Liver (tissue), 9 donors: ENCODE measurements around the gene DPP4. TPM values are rescaled to one million over a fixed set of nuclear protein-coding genes. Genes with fewer than 3 reads are reported as not detected.

ENCODE experiments used
- DNase-seq: peaks from one replicate; pipeline ENCODE4 v3.0.0-alpha.2; 2017; ENCODE audit warnings: low spot score
- H3K27ac ChIP-seq, 2 donors: one replicate each; pipeline ENCODE4 v1.7.0; 2013; ENCODE audit warnings: inconsistent platforms in 2 of 2, low read length in 2 of 2, control low read depth in 1 of 2, low read depth in 1 of 2, mild to moderate bottlenecking in 1 of 2
- H3K27me3 ChIP-seq, 4 donors: one replicate each; pipeline versions ENCODE4 v1.6.1 to v1.7.0; 2013; ENCODE audit warnings: low read length in 3 of 4, inconsistent platforms in 1 of 4, mild to moderate bottlenecking in 1 of 4, moderate library complexity in 1 of 4; ENCODE audit not compliant: control insufficient read depth in 4 of 4, insufficient read depth in 4 of 4
- H3K36me3 ChIP-seq, 4 donors: one replicate each; pipeline versions ENCODE4 v1.6.1 to v1.7.0; 2013; ENCODE audit warnings: low read length in 3 of 4, mild to moderate bottlenecking in 3 of 4, low read depth in 1 of 4, moderate library complexity in 1 of 4; ENCODE audit not compliant: control insufficient read depth in 4 of 4, insufficient read depth in 3 of 4
- H3K4me1 ChIP-seq, 4 donors: one replicate each; pipeline versions ENCODE4 v1.6.1 to v1.7.0; 2013; ENCODE audit warnings: low read length in 3 of 4, mild to moderate bottlenecking in 3 of 4, moderate library complexity in 1 of 4; ENCODE audit not compliant: control insufficient read depth in 4 of 4, insufficient read depth in 4 of 4
- H3K4me3 ChIP-seq, 3 donors: one replicate each; pipeline versions ENCODE4 v1.6.1 to v1.7.0; 2013; ENCODE audit warnings: low read length in 3 of 3, control low read depth in 1 of 3, low read depth in 1 of 3, mild to moderate bottlenecking in 1 of 3
- H3K9ac ChIP-seq, 2 donors: one replicate each; pipeline ENCODE4 v1.7.0; 2013; ENCODE audit warnings: low read length in 2 of 2, mild to moderate bottlenecking in 2 of 2, moderate library complexity in 2 of 2, control low read depth in 1 of 2, low read depth in 1 of 2
- H3K9me3 ChIP-seq, 4 donors: one replicate each; pipeline versions ENCODE4 v1.6.1 to v1.7.0; 2013; ENCODE audit warnings: low read length in 3 of 4; ENCODE audit not compliant: control insufficient read depth in 4 of 4
- ATF3 ChIP-seq: IDR thresholded peaks from 2 replicates; pipeline ENCODE4 v1.6.1; 2016; ENCODE audit warnings: antibody characterized with exemption
- EGR1 ChIP-seq, 2 donors: IDR thresholded peaks; 2 replicates each; pipeline ENCODE4 v1.6.1; 2016 to 2018; ENCODE audit warnings: antibody characterized with exemption in 2 of 2, low read depth in 2 of 2
- FOXA1 ChIP-seq: IDR thresholded peaks from 2 replicates; pipeline ENCODE4 v1.6.1; 2016; ENCODE audit warnings: antibody characterized with exemption
- FOXA2 ChIP-seq: IDR thresholded peaks from 2 replicates; pipeline ENCODE4 v1.6.1; 2016; ENCODE audit warnings: antibody characterized with exemption
- GABPA ChIP-seq, 2 donors: IDR thresholded peaks in 1 of 2; conservative IDR thresholded peaks in 1 of 2; 2 replicates each; pipeline ENCODE4 v1.6.1; 2016; ENCODE audit warnings: antibody characterized with exemption in 2 of 2, mild to moderate bottlenecking in 1 of 2, moderate library complexity in 1 of 2
- HNF4A ChIP-seq, 2 donors: conservative IDR thresholded peaks; 2 replicates each; pipeline ENCODE4 v1.6.1; 2016; ENCODE audit warnings: antibody characterized with exemption in 2 of 2, mild to moderate bottlenecking in 2 of 2
- HNF4G ChIP-seq: IDR thresholded peaks from 2 replicates; pipeline ENCODE4 v1.6.1; 2016; ENCODE audit warnings: antibody characterized with exemption
- JUND ChIP-seq, 2 donors: IDR thresholded peaks; 2 replicates each; pipeline ENCODE4 v1.6.1; 2016; ENCODE audit warnings: antibody characterized with exemption in 2 of 2
- NR2F2 ChIP-seq: IDR thresholded peaks from 2 replicates; pipeline ENCODE4 v1.6.1; 2016; ENCODE audit warnings: antibody characterized with exemption
- RAD21 ChIP-seq, 2 donors: IDR thresholded peaks; 2 replicates each; pipeline ENCODE4 v1.6.1; 2016; ENCODE audit warnings: antibody characterized with exemption in 2 of 2, mild to moderate bottlenecking in 2 of 2
- RXRA ChIP-seq, 2 donors: IDR thresholded peaks; 2 replicates each; pipeline ENCODE4 v1.6.1; 2017 to 2018; ENCODE audit warnings: antibody characterized with exemption in 2 of 2, mild to moderate bottlenecking in 1 of 2
- SP1 ChIP-seq: IDR thresholded peaks from 2 replicates; pipeline ENCODE4 v1.6.1; 2018; ENCODE audit warnings: antibody characterized with exemption, mild to moderate bottlenecking
- TAF1 ChIP-seq: conservative IDR thresholded peaks from 2 replicates; pipeline ENCODE4 v1.6.1; 2016; ENCODE audit warnings: antibody characterized with exemption, mild to moderate bottlenecking
- YY1 ChIP-seq: IDR thresholded peaks from 2 replicates; pipeline ENCODE4 v1.6.1; 2016; ENCODE audit warnings: antibody characterized with exemption, mild to moderate bottlenecking
- ZBTB33 ChIP-seq: IDR thresholded peaks from 2 replicates; pipeline ENCODE4 v1.6.1; 2016; ENCODE audit warnings: antibody characterized with exemption
- WGBS: extraction: QIAGEN DNeasy Blood & Tissue Kit; methylation state at CpG from one replicate; pipeline ENCODE4 v1.1.7; 2013; 5-methylcytosine and 5-hydroxymethylcytosine counted together
- polyA plus RNA-seq, 2 donors: library from polyadenylated mRNA; stranded (reverse) in 1 of 2; unstranded in 1 of 2; fragments of 200-250 nt in 1 of 2; fragments of >200 nt in 1 of 2; fragmentation: Nextera tagmentation in 1 of 2; extraction: Ambion mirVana in 1 of 2; gene quantifications; one replicate each; pipeline versions ENCODE4 v1.2.1 to v1.2.3, GENCODE V29; 2013 to 2015
- total RNA-seq, 2 donors: library from RNA; depleted of rRNA; stranded (reverse); fragments of >200 nt; gene quantifications; one replicate each; pipeline ENCODE4 v1.2.3, GENCODE V29; 2014
- TF ChIP-seq, protein P1 (sequence below): IDR thresholded peaks from 2 replicates; pipeline ENCODE4 v1.6.1; 2016; ENCODE audit warnings: antibody characterized with exemption
- TF ChIP-seq, protein P2 (sequence below): IDR thresholded peaks from 2 replicates; pipeline ENCODE4 v1.6.1; 2016; ENCODE audit warnings: antibody characterized with exemption, mild to moderate bottlenecking
- TF ChIP-seq, protein P3 (sequence below): fragments of 150-350 bp; IDR thresholded peaks from 2 replicates; pipeline ENCODE4 v1.5.1; 2017; ENCODE audit warnings: improper control_type of control experiment, low read depth, low read length; ENCODE audit not compliant: missing input control
- donor health status: healthy.
- donor health status: healthy.
- donor health status: healthy.
- donor health status: healthy.
- donor health status: healthy.

The DPP4 gene
- total and polyA plus RNA-seq, 4 donors: 9.6 to 30.1 (median 13.5) TPM

GRCh38 chr2:162084536-162084935 is 10.5 kb upstream of the DPP4 start:
- Histone ChIP-seq H3K36me3 (no peaks in the 10 kb centered on the region), H3K4me1 (peaks cover 3 to 11% (median 7%) of the 10 kb centered on the region in 4 donors), H3K9me3 (peaks cover 0 to under 1% (median 0%) of the 10 kb centered on the region in 4 donors), H3K27me3 (no peaks in the 10 kb centered on the region), H3K27ac (no peak overlapping the region), H3K4me3 (no peak overlapping the region), H3K9ac (no peak overlapping the region)
- WGBS: 71% methylated on average over 2 of the region's 2 CpGs
- TF ChIP-seq, protein P1, sequence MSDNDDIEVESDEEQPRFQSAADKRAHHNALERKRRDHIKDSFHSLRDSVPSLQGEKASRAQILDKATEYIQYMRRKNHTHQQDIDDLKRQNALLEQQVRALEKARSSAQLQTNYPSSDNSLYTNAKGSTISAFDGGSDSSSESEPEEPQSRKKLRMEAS: no peak
- TF ChIP-seq, protein P2, sequence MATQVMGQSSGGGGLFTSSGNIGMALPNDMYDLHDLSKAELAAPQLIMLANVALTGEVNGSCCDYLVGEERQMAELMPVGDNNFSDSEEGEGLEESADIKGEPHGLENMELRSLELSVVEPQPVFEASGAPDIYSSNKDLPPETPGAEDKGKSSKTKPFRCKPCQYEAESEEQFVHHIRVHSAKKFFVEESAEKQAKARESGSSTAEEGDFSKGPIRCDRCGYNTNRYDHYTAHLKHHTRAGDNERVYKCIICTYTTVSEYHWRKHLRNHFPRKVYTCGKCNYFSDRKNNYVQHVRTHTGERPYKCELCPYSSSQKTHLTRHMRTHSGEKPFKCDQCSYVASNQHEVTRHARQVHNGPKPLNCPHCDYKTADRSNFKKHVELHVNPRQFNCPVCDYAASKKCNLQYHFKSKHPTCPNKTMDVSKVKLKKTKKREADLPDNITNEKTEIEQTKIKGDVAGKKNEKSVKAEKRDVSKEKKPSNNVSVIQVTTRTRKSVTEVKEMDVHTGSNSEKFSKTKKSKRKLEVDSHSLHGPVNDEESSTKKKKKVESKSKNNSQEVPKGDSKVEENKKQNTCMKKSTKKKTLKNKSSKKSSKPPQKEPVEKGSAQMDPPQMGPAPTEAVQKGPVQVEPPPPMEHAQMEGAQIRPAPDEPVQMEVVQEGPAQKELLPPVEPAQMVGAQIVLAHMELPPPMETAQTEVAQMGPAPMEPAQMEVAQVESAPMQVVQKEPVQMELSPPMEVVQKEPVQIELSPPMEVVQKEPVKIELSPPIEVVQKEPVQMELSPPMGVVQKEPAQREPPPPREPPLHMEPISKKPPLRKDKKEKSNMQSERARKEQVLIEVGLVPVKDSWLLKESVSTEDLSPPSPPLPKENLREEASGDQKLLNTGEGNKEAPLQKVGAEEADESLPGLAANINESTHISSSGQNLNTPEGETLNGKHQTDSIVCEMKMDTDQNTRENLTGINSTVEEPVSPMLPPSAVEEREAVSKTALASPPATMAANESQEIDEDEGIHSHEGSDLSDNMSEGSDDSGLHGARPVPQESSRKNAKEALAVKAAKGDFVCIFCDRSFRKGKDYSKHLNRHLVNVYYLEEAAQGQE: no peak
- TF ChIP-seq GABPA (IDR thresholded peaks at IDR 0.05 in 1 of 2, conservative IDR thresholded peaks at IDR 0.05 in 1 of 2) (no peak), NR2F2 (no peak), HNF4G (no peak), FOXA2 (no peak), JUND (IDR thresholded peaks at IDR 0.05) (no peak), RAD21 (IDR thresholded peaks at IDR 0.05) (no peak), HNF4A (conservative IDR thresholded peaks at IDR 0.05) (no peak), RXRA (IDR thresholded peaks at IDR 0.05) (no peak), ATF3 (no peak), YY1 (no peak), EGR1 (IDR thresholded peaks at IDR 0.05; ENCODE audit: low read depth in 2 of 2) (no peak), ZBTB33 (no peak), TAF1 (no peak), SP1 (no peak), FOXA1 (no peak)
- TF ChIP-seq, protein P3, sequence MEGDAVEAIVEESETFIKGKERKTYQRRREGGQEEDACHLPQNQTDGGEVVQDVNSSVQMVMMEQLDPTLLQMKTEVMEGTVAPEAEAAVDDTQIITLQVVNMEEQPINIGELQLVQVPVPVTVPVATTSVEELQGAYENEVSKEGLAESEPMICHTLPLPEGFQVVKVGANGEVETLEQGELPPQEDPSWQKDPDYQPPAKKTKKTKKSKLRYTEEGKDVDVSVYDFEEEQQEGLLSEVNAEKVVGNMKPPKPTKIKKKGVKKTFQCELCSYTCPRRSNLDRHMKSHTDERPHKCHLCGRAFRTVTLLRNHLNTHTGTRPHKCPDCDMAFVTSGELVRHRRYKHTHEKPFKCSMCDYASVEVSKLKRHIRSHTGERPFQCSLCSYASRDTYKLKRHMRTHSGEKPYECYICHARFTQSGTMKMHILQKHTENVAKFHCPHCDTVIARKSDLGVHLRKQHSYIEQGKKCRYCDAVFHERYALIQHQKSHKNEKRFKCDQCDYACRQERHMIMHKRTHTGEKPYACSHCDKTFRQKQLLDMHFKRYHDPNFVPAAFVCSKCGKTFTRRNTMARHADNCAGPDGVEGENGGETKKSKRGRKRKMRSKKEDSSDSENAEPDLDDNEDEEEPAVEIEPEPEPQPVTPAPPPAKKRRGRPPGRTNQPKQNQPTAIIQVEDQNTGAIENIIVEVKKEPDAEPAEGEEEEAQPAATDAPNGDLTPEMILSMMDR: no peak
- DNase-seq: no peak
